HepG2 (cell line): ENCODE results near the gene ZNF772. TPM values are rescaled to one million over a fixed set of nuclear protein-coding genes. Genes with fewer than 3 reads are reported as not detected.

ENCODE experiments used
- ATAC-seq: fragments of 200-7000 bp; cut with Tn5 transposase; 3 replicates; pipeline ENCODE4 v1.9.1; 2020; ENCODE audit warnings: mild to moderate bottlenecking, moderate library complexity
- BruUV-seq: library from RNA; stranded (reverse); fragments of 400-500 nt; replicated peaks from 2 replicates; lab custom pipeline; 2021; lab: Mats Ljungman, UMichigan
- CTCF ChIA-PET: fragments of 300-600 bp; formaldehyde crosslinking; extraction: SDS; loops from one replicate; lab custom pipeline; 2021; ENCODE audit warnings: low total read pairs, inconsistent platforms, low intra/inter-chr PET ratio; lab: Yijun Ruan, JAX
- POLR2A ChIA-PET: fragments of 350-600 bp; sonication (Branson Sonifier 250); formaldehyde crosslinking; loops from one replicate; lab custom pipeline; 2020; ENCODE audit warnings: antibody characterized with exemption, inconsistent platforms; lab: Yijun Ruan, JAX
- DNase-seq: peaks from one replicate; pipeline ENCODE4 v3.0.0-alpha.2; 2015; ENCODE audit warnings: low spot score
- FAIRE-seq: peaks from 3 replicates; lab custom pipeline; 2011; peaks lifted over from hg19 to GRCh38; lab: Jason Lieb, UNC
- H2AFZ ChIP-seq: one replicate; pipeline ENCODE4 v1.6.1; 2011; ENCODE audit warnings: low read length, inconsistent platforms
- H3K27ac ChIP-seq: fragments of 300-600 bp; 3 replicates; pipeline ENCODE4 v1.8.0; 2011; ENCODE audit warnings: mixed run types, mild to moderate bottlenecking, mixed read lengths, low read length, inconsistent platforms; ENCODE audit not compliant: insufficient read depth; ENCODE audit errors: extremely low read length
- H3K27me3 ChIP-seq, 2 experiments: fragments of 200-600 bp in 1 of 2; 2 replicates in 1 of 2; 3 replicates in 1 of 2; pipeline versions ENCODE4 v1.6.0 to v1.8.0; 2011; ENCODE audit warnings: low read length in 2 of 2, mild to moderate bottlenecking in 2 of 2, moderate library complexity in 2 of 2, inconsistent platforms in 1 of 2; ENCODE audit not compliant: insufficient read depth in 2 of 2, control insufficient read depth in 1 of 2
- H3K36me3 ChIP-seq, 2 experiments: fragments of 200-600 bp in 1 of 2; replicated peaks in 1 of 2; 2 replicates in 1 of 2; 3 replicates in 1 of 2; pipeline versions ENCODE4 v1.5.1 to v1.8.0; 2011; ENCODE audit warnings: low read length in 2 of 2, inconsistent platforms in 1 of 2; ENCODE audit not compliant: insufficient read depth in 2 of 2, control insufficient read depth in 1 of 2
- H3K4me1 ChIP-seq: 2 replicates; pipeline ENCODE4 v1.5.1; 2012; ENCODE audit warnings: low read length, inconsistent platforms; ENCODE audit not compliant: insufficient read depth
- H3K4me2 ChIP-seq: 2 replicates; pipeline ENCODE4 v1.6.0; 2011; ENCODE audit warnings: low read depth, low read length, inconsistent platforms
- H3K4me3 ChIP-seq, 3 experiments: fragments of 200-600 bp in 1 of 3; sonication (generic), shearing (Covaris generic) in 1 of 3; replicated peaks in 1 of 3; 2 replicates each; pipeline ENCODE4 v1.5.1; 2011 to 2016; ENCODE audit warnings: low read length in 3 of 3, inconsistent platforms in 2 of 3, low read depth in 2 of 3, mild to moderate bottlenecking in 2 of 3, control low read depth in 1 of 3, mixed read lengths in 1 of 3; ENCODE audit not compliant: insufficient read depth in 1 of 3
- H3K79me2 ChIP-seq: one replicate; pipeline ENCODE4 v1.6.1; 2011; ENCODE audit warnings: low read length, inconsistent platforms; ENCODE audit not compliant: insufficient read depth
- H3K9ac ChIP-seq: 2 replicates; pipeline ENCODE4 v1.6.0; 2011; ENCODE audit warnings: mild to moderate bottlenecking, low read depth, low read length, inconsistent platforms; ENCODE audit not compliant: insufficient read depth
- H3K9me3 ChIP-seq: 2 replicates; pipeline ENCODE4 v1.5.1; 2012; ENCODE audit warnings: mild to moderate bottlenecking, low read length
- H4K20me1 ChIP-seq: 2 replicates; pipeline ENCODE4 v1.6.0; 2011; ENCODE audit warnings: inconsistent platforms, mild to moderate bottlenecking, low read length, moderate library complexity; ENCODE audit not compliant: insufficient read depth
- CEBPB ChIP-seq: IDR thresholded peaks from 2 replicates; pipeline ENCODE4 v1.6.1; 2011; ENCODE audit warnings: low read depth, low read length, improper control_type of control experiment, borderline replicate concordance
- HMGA1 ChIP-seq: sonication (generic); formaldehyde crosslinking; conservative IDR thresholded peaks from 2 replicates; pipeline ENCODE4 v1.4.0; 2020; ENCODE audit warnings: missing genetic modification reagents
- NPAS2 ChIP-seq: sonication (generic); formaldehyde crosslinking; IDR thresholded peaks from 2 replicates; pipeline ENCODE4 v1.8.0; 2022; ENCODE audit warnings: mild to moderate bottlenecking, missing genetic modification reagents, borderline replicate concordance
- NR2C2 ChIP-seq: sonication (generic); formaldehyde crosslinking; IDR thresholded peaks from 2 replicates; pipeline ENCODE4 v1.4.0; 2020; ENCODE audit warnings: missing genetic modification reagents, mild to moderate bottlenecking, moderate library complexity, borderline replicate concordance
- ZFP41 ChIP-seq: sonication (generic); formaldehyde crosslinking; IDR thresholded peaks from 2 replicates; pipeline ENCODE4 v1.4.0; 2020; ENCODE audit warnings: mild to moderate bottlenecking, missing genetic modification reagents, borderline replicate concordance
- ZFP82 ChIP-seq: sonication (generic); formaldehyde crosslinking; IDR thresholded peaks from 2 replicates; pipeline ENCODE4 v1.5.1; 2020; ENCODE audit warnings: mild to moderate bottlenecking, missing genetic modification reagents, borderline replicate concordance
- ZNF564 ChIP-seq: sonication (generic); formaldehyde crosslinking; IDR thresholded peaks from 2 replicates; pipeline ENCODE4 v1.8.1; 2023; ENCODE audit warnings: mild to moderate bottlenecking, missing genetic modification reagents
- ZNF670 ChIP-seq: sonication (generic); formaldehyde crosslinking; IDR thresholded peaks from 2 replicates; pipeline ENCODE4 v1.8.0; 2022; ENCODE audit warnings: mild to moderate bottlenecking, missing genetic modification reagents, borderline replicate concordance
- WGBS: methylation state at CpG from one replicate; pipeline ENCODE4 v1.1.6; 2017; ENCODE audit warnings: low lambda C conversion rate; 5-methylcytosine and 5-hydroxymethylcytosine counted together
- in situ Hi-C: cut with HindIII; loops from 2 replicates; pipeline ENCODE4 v1.10.0; 2017; ENCODE audit warnings: low pct_unique_long_range_greater_than_20kb; ENCODE audit not compliant: extremely low pct_ligation_motif_present
- intact Hi-C: fragments of 100-400 bp; cut with micrococcal nuclease; formaldehyde crosslinking; loops from one replicate; pipeline ENCODE4 v1.10.0; 2022; ENCODE audit not compliant: unreplicated experiment
- polyA plus RNA-seq, 8 experiments: library from polyadenylated mRNA; depleted of rRNA in 3 of 8; stranded (reverse) in 7 of 8; unstranded in 1 of 8; fragments of >200 nt; fragmentation: Illumina TruSeq in 4 of 8; extraction: Trizol in 4 of 8; gene quantifications; 2 replicates each; pipeline versions ENCODE4 v1.2.1 to v1.2.3, GENCODE V29; 2011 to 2016; ENCODE audit warnings: low read depth in 4 of 8, missing spikeins in 1 of 8, mixed read lengths in 1 of 8; ENCODE audit not compliant: insufficient read depth in 1 of 8
- total RNA-seq, 5 experiments: library from RNA; depleted of rRNA; stranded (reverse); fragments of >200 nt; fragmentation: Illumina TruSeq; extraction: Trizol; gene quantifications; 2 replicates each; pipeline ENCODE4 v1.2.3, GENCODE V29; 2016; ENCODE audit warnings: low read depth in 1 of 5
- TF ChIP-seq, protein P1 (sequence below): sonication (generic); formaldehyde crosslinking; IDR thresholded peaks from 2 replicates; pipeline ENCODE4 v1.4.0; 2020; ENCODE audit warnings: missing genetic modification reagents, borderline replicate concordance
- TF ChIP-seq, protein P2 (sequence below): IDR thresholded peaks from 2 replicates; pipeline ENCODE4 v1.6.1; 2016; ENCODE audit warnings: low read depth, missing genetic modification reagents, missing compliant biosample characterization
- TF ChIP-seq, protein P3 (sequence below): sonication (generic); formaldehyde crosslinking; IDR thresholded peaks from 2 replicates; pipeline ENCODE4 v1.5.0; 2020; ENCODE audit warnings: missing genetic modification reagents, mild to moderate bottlenecking, borderline replicate concordance

Gene ZNF772
- total and polyA plus RNA-seq, 2 of the 13 experiments (the other 11 are each of a cell fraction or from before 2014, with no cell fraction given): 3.1 to 17.2 TPM

DNA sequence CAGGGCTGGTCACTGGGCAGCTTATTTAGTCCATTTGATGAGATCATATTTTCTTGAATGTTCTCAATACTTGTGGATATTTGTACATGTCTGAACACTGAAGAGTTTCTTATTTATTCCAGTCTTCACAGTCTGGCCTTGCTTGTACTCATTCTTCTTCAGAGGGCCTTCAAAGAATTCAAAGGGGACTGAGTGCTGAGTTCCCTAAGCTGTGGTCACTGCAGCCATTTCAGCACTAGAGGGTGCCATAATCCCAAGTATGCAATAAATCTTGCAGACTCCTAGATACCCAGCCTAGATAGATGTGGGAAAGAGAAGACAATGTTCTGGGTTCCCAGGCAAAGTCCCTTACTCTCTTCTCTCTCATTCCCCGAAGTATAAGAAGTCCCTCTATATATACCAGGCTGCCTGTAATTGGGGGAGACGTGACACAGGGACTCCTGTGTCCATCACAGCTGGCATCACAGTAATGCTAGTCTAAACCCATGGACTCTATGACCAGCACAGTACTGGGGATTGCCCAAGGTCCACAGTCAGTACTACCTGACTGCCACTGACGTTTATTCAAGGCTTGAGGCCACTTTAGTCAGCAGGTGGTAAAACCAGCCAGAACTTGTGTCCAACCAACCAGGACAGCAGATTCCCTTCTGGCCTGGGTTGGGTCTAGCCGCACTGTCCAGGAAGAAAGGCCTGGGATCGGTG, 11.5 kb downstream of the ZNF772 start (continued):
- TF ChIP-seq ZFP82 (CRISPR knock-in tag) (no peak), HMGA1 (CRISPR knock-in tag) (no peak), ZNF670 (CRISPR knock-in tag) (no peak)

DNA sequence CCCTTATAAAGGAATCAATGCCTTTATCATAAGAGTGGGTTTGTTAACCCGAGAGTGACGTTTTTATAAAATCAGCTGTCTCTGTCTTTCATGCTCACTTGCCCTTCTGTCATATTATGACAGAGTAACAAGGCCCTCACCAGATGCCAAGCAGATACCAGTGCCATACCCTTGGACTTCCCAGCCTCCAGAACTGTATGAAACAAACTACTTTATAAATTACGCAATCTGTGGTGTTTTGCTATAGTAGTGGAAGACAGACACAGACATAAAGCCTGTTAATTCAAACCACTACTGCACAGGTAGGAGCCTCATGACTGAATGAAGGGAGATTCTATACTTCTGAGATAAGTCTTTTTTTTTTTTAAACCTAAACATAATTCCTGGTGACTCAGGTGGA, 25.1 kb downstream of the ZNF772 start:
- FAIRE-seq (no peak), ATAC-seq (no peak), DNase-seq (no peak)
- Histone ChIP-seq H3K4me2 (no peak overlapping the region), H3K9ac (no peak overlapping the region), H3K27ac (no peak overlapping the region), H2AFZ (no peak overlapping the region), H3K79me2 (no peaks in the 10 kb centered on the region), H4K20me1 (no peaks in the 10 kb centered on the region), H3K4me3 (no peak overlapping the region), H3K27me3 (no peaks in the 10 kb centered on the region), H3K36me3 (no peaks in the 10 kb centered on the region; a peak in 1 of 5 replicates), H3K9me3 (no peaks in the 10 kb centered on the region), H3K4me1 (no peaks in the 10 kb centered on the region)
- ChIA-PET POLR2A (no interaction called here), CTCF (no interaction called here)
- WGBS: 100% methylated on average over 3 of the region's 3 CpGs
- in situ Hi-C loops (no loop called here), intact Hi-C loops (no loop called here)
- no TSS peak for BruUV-seq
- TF ChIP-seq, protein P1, sequence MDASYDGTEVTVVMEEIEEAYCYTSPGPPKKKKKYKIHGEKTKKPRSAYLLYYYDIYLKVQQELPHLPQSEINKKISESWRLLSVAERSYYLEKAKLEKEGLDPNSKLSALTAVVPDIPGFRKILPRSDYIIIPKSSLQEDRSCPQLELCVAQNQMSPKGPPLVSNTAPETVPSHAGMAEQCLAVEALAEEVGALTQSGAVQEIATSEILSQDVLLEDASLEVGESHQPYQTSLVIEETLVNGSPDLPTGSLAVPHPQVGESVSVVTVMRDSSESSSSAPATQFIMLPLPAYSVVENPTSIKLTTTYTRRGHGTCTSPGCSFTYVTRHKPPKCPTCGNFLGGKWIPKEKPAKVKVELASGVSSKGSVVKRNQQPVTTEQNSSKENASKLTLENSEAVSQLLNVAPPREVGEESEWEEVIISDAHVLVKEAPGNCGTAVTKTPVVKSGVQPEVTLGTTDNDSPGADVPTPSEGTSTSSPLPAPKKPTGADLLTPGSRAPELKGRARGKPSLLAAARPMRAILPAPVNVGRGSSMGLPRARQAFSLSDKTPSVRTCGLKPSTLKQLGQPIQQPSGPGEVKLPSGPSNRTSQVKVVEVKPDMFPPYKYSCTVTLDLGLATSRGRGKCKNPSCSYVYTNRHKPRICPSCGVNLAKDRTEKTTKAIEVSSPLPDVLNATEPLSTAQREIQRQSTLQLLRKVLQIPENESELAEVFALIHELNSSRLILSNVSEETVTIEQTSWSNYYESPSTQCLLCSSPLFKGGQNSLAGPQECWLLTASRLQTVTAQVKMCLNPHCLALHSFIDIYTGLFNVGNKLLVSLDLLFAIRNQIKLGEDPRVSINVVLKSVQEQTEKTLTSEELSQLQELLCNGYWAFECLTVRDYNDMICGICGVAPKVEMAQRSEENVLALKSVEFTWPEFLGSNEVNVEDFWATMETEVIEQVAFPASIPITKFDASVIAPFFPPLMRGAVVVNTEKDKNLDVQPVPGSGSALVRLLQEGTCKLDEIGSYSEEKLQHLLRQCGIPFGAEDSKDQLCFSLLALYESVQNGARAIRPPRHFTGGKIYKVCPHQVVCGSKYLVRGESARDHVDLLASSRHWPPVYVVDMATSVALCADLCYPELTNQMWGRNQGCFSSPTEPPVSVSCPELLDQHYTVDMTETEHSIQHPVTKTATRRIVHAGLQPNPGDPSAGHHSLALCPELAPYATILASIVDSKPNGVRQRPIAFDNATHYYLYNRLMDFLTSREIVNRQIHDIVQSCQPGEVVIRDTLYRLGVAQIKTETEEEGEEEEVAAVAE (CRISPR knock-in tag): no peak
- no peak for TF ChIP-seq NR2C2 (CRISPR knock-in tag)
- TF ChIP-seq NPAS2 (CRISPR knock-in tag): no peak
- TF ChIP-seq, protein P2, sequence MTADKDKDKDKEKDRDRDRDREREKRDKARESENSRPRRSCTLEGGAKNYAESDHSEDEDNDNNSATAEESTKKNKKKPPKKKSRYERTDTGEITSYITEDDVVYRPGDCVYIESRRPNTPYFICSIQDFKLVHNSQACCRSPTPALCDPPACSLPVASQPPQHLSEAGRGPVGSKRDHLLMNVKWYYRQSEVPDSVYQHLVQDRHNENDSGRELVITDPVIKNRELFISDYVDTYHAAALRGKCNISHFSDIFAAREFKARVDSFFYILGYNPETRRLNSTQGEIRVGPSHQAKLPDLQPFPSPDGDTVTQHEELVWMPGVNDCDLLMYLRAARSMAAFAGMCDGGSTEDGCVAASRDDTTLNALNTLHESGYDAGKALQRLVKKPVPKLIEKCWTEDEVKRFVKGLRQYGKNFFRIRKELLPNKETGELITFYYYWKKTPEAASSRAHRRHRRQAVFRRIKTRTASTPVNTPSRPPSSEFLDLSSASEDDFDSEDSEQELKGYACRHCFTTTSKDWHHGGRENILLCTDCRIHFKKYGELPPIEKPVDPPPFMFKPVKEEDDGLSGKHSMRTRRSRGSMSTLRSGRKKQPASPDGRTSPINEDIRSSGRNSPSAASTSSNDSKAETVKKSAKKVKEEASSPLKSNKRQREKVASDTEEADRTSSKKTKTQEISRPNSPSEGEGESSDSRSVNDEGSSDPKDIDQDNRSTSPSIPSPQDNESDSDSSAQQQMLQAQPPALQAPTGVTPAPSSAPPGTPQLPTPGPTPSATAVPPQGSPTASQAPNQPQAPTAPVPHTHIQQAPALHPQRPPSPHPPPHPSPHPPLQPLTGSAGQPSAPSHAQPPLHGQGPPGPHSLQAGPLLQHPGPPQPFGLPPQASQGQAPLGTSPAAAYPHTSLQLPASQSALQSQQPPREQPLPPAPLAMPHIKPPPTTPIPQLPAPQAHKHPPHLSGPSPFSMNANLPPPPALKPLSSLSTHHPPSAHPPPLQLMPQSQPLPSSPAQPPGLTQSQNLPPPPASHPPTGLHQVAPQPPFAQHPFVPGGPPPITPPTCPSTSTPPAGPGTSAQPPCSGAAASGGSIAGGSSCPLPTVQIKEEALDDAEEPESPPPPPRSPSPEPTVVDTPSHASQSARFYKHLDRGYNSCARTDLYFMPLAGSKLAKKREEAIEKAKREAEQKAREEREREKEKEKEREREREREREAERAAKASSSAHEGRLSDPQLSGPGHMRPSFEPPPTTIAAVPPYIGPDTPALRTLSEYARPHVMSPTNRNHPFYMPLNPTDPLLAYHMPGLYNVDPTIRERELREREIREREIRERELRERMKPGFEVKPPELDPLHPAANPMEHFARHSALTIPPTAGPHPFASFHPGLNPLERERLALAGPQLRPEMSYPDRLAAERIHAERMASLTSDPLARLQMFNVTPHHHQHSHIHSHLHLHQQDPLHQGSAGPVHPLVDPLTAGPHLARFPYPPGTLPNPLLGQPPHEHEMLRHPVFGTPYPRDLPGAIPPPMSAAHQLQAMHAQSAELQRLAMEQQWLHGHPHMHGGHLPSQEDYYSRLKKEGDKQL (CRISPR knock-in tag): no peak
- TF ChIP-seq ZFP41 (CRISPR knock-in tag): no peak
- TF ChIP-seq, protein P3, sequence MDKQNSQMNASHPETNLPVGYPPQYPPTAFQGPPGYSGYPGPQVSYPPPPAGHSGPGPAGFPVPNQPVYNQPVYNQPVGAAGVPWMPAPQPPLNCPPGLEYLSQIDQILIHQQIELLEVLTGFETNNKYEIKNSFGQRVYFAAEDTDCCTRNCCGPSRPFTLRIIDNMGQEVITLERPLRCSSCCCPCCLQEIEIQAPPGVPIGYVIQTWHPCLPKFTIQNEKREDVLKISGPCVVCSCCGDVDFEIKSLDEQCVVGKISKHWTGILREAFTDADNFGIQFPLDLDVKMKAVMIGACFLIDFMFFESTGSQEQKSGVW (CRISPR knock-in tag): no peak
- TF ChIP-seq CEBPB: peak; percentile 76
- peak; percentile 96 for TF ChIP-seq ZNF564
